NCI-H446 treated with DMSO at 0.1 percent for 48 hours (cell line): Measurements from ENCODE around the gene ZRANB1.

Experiments used
- DNase-seq: peaks from one replicate; lab custom pipeline; 2025; lab: John Stamatoyannopoulos, UW

ZRANB1 gene

GRCh38 chr10:125035588-125036295, 93.8 kb downstream of the ZRANB1 start:
- DNase-seq = no peak

- no peak for DNase-seq
These were observed 95.4 kb downstream of the ZRANB1 start for GRCh38 chr10:125037145-125037877.
